Gastrocnemius medialis (tissue), 4 donors: ENCODE results near the gene MANEAL. TPM values are rescaled to one million over a fixed set of nuclear protein-coding genes. Genes with fewer than 3 reads are reported as not detected.

ENCODE experiments used
- ATAC-seq, 2 donors: fragments of 150-250 bp; one replicate each; pipeline ENCODE4 v1.9.1; 2016
- DNase-seq, 2 donors: peaks; one replicate each; pipeline ENCODE4 v3.0.0-alpha.2; 2019
- H3K27ac ChIP-seq, 4 donors: fragments of 200-600 bp; sonication (generic); 1 replicate in 1 of 4; 2 replicates in 3 of 4; pipeline ENCODE4 v1.5.1; 2016 to 2018; ENCODE audit warnings: mild to moderate bottlenecking in 2 of 4, moderate library complexity in 1 of 4
- H3K27me3 ChIP-seq, 3 donors: fragments of 200-600 bp; sonication (generic) in 2 of 3; 1 replicate in 1 of 3; 2 replicates in 2 of 3; pipeline versions ENCODE4 v1.5.1 to v1.6.0; 2016 to 2019; ENCODE audit warnings: mild to moderate bottlenecking in 1 of 3, moderate library complexity in 1 of 3
- H3K36me3 ChIP-seq, 2 donors: fragments of 200-600 bp; sonication (generic) in 1 of 2; one replicate each; pipeline ENCODE4 v1.5.1; 2017 to 2018
- H3K4me1 ChIP-seq, 2 donors: fragments of 200-600 bp; sonication (generic) in 1 of 2; one replicate each; pipeline ENCODE4 v1.5.1; 2016 to 2017; ENCODE audit warnings: mild to moderate bottlenecking in 2 of 2
- H3K4me3 ChIP-seq, 4 donors: fragments of 200-600 bp; sonication (generic) in 3 of 4; 1 replicate in 1 of 4; 2 replicates in 3 of 4; pipeline ENCODE4 v1.5.1; 2016 to 2019; ENCODE audit warnings: mild to moderate bottlenecking in 2 of 4
- H3K9me3 ChIP-seq, 3 donors: fragments of 200-600 bp; sonication (generic) in 2 of 3; 1 replicate in 1 of 3; 2 replicates in 2 of 3; pipeline ENCODE4 v1.5.1; 2016 to 2019
- CTCF ChIP-seq, 5 experiments: fragments of 450-650 bp in 3 of 5; fragments of 200-600 bp in 2 of 5; sonication (generic) in 2 of 5; IDR thresholded peaks in 4 of 5; conservative IDR thresholded peaks in 1 of 5; 1 replicate in 4 of 5; 2 replicates in 1 of 5; pipeline ENCODE4 v1.5.1; 2016 to 2019; ENCODE audit warnings: antibody characterized with exemption in 5 of 5, mild to moderate bottlenecking in 3 of 5, moderate library complexity in 3 of 5
- POLR2A ChIP-seq, 2 donors: fragments of 450-650 bp; IDR thresholded peaks; one replicate each; pipeline ENCODE4 v1.6.1; 2017; ENCODE audit warnings: antibody characterized with exemption in 2 of 2, mild to moderate bottlenecking in 2 of 2, moderate library complexity in 2 of 2
- in situ Hi-C, 4 donors: fragments of 200-750 bp; cut with MboI; loops; one replicate each; pipeline versions ENCODE4 v1.15.0 to v1.8.0; 2017; ENCODE audit warnings: low sequenced_read_pairs in 4 of 4
- intact Hi-C: fragments of 100-400 bp; cut with DNase I; formaldehyde crosslinking; loops from one replicate; pipeline ENCODE4 v1.15.1; 2023; ENCODE audit warnings: low total_unique reads
- total RNA-seq, 4 donors: library from RNA; depleted of rRNA; stranded (reverse); fragments of >200 nt; gene quantifications; one replicate each; pipeline versions ENCODE4 v1.1.0 to v1.2.3, GENCODE V29; 2016

MANEAL gene
- 1 to 10 TPM; 2.3 to 9.9 (median 4.0) TPM for total RNA-seq

GRCh38 chr1:37793773-37794371, at the start of gene MANEAL:
Gene MANEAL, plus strand, starts transcription at chr1:37793847. Its CDS starts 336 bp downstream, at chr1:37794183.
- no peaks in the 10 kb centered on the region for H3K27me3 ChIP-seq
- intact Hi-C loops (no loop called here), in situ Hi-C loops (no loop called here)
- peaks cover 9 to 13% of the 10 kb centered on the region in 2 donors for H3K4me1 ChIP-seq
- peak within 1 kb of the TSS in 1 of 4 donors; percentile 33 for H3K27ac ChIP-seq
- DNase-seq, result peak in 1 of 2 donors; percentile 22
- peak; percentile 50 to 61 for ATAC-seq
- H3K4me3 ChIP-seq, result peak within 1 kb of the TSS; percentile 48 to 69 (median 56)
- no peak for TF ChIP-seq POLR2A (IDR thresholded peaks at IDR 0.05)
- TF ChIP-seq CTCF (IDR thresholded peaks at IDR 0.05 in 4 of 5, conservative IDR thresholded peaks at IDR 0.05 in 1 of 5), result no peak
- no peaks in the 10 kb centered on the region for H3K9me3 ChIP-seq
- no peaks in the 10 kb centered on the region for H3K36me3 ChIP-seq

- Histone ChIP-seq H3K9me3 (no peaks in the 10 kb centered on the region), H3K36me3 (no peaks in the 10 kb centered on the region), H3K4me3 (no peak overlapping the region), H3K27me3 (peaks cover 20 to 26% (median 24%) of the 10 kb centered on the region in 3 donors), H3K27ac (no peak overlapping the region), H3K4me1 (no peaks in the 10 kb centered on the region)
- TF ChIP-seq CTCF (IDR thresholded peaks at IDR 0.05 in 4 of 5, conservative IDR thresholded peaks at IDR 0.05 in 1 of 5) (no peak), POLR2A (IDR thresholded peaks at IDR 0.05) (no peak)
- intact Hi-C loops (no loop called here), in situ Hi-C loops (no loop called here)
- no peak for DNase-seq
- ATAC-seq, result no peak
These were observed 46.8 kb upstream of the MANEAL start for GRCh38 chr1:37746806-37747205.

GRCh38 chr1:37748565-37748964, 45.1 kb upstream of the MANEAL start:
- DNase-seq (no peak), ATAC-seq (no peak)
- intact Hi-C loops (no loop called here), in situ Hi-C loops (no loop called here)
- H3K9me3 ChIP-seq, result no peaks in the 10 kb centered on the region
- no peak overlapping the region for H3K4me3 ChIP-seq
- H3K27me3 ChIP-seq, result peaks cover 29 to 33% (median 33%) of the 10 kb centered on the region in 3 donors
- H3K27ac ChIP-seq, result no peak overlapping the region
- no peaks in the 10 kb centered on the region for H3K4me1 ChIP-seq
- no peak for TF ChIP-seq CTCF (IDR thresholded peaks at IDR 0.05 in 4 of 5, conservative IDR thresholded peaks at IDR 0.05 in 1 of 5)
- TF ChIP-seq POLR2A (IDR thresholded peaks at IDR 0.05), result no peak
- H3K36me3 ChIP-seq, result no peaks in the 10 kb centered on the region

GRCh38 chr1:37752213-37752582, 41.4 kb upstream of the MANEAL start:
- intact Hi-C loops (no loop called here), in situ Hi-C loops (no loop called here)
- ATAC-seq, result no peak
- TF ChIP-seq POLR2A (IDR thresholded peaks at IDR 0.05) (no peak), CTCF (IDR thresholded peaks at IDR 0.05 in 4 of 5, conservative IDR thresholded peaks at IDR 0.05 in 1 of 5) (no peak)
- Histone ChIP-seq H3K9me3 (no peaks in the 10 kb centered on the region), H3K27ac (no peak overlapping the region), H3K4me1 (no peaks in the 10 kb centered on the region), H3K4me3 (no peak overlapping the region), H3K36me3 (no peaks in the 10 kb centered on the region), H3K27me3 (peaks cover 41 to 47% (median 45%) of the 10 kb centered on the region in 3 donors)
- DNase-seq, result no peak
